ENCODE measurements around the gene PSMA7. TPM values are rescaled to one million over a fixed set of nuclear protein-coding genes. Genes with fewer than 3 reads are reported as not detected.

PSMA7 gene
- total and polyA plus RNA-seq, 4 donors: 109 to 342 (median 196) TPM

GRCh38 chr20:62087632-62088031, 55.6 kb downstream of the PSMA7 start:
- H3K27ac ChIP-seq (ENCODE audit: low read depth in 1 of 2, low read length in 2 of 2): no peak overlapping the region
- no peak overlapping the region for H3K9ac ChIP-seq (ENCODE audit: low read depth in 1 of 2, low read length in 2 of 2)
- peaks cover 0 to 5% (median 0%) of the 10 kb centered on the region in 4 donors for H3K9me3 ChIP-seq (ENCODE audit: control insufficient read depth in 4 of 4, low read length in 3 of 4)
- no peaks in the 10 kb centered on the region for H3K36me3 ChIP-seq (ENCODE audit: control insufficient read depth in 4 of 4, insufficient read depth in 3 of 4, low read depth in 1 of 4, low read length in 3 of 4)
- no peak overlapping the region for H3K4me3 ChIP-seq (ENCODE audit: low read depth in 1 of 3, low read length in 3 of 3)
- 94% methylated on average over 17 of the region's 17 CpGs for WGBS
- peaks cover 0 to 2% (median 0%) of the 10 kb centered on the region in 4 donors for H3K27me3 ChIP-seq (ENCODE audit: control insufficient read depth in 4 of 4, insufficient read depth in 4 of 4, low read length in 3 of 4)
- TF ChIP-seq, protein P1, sequence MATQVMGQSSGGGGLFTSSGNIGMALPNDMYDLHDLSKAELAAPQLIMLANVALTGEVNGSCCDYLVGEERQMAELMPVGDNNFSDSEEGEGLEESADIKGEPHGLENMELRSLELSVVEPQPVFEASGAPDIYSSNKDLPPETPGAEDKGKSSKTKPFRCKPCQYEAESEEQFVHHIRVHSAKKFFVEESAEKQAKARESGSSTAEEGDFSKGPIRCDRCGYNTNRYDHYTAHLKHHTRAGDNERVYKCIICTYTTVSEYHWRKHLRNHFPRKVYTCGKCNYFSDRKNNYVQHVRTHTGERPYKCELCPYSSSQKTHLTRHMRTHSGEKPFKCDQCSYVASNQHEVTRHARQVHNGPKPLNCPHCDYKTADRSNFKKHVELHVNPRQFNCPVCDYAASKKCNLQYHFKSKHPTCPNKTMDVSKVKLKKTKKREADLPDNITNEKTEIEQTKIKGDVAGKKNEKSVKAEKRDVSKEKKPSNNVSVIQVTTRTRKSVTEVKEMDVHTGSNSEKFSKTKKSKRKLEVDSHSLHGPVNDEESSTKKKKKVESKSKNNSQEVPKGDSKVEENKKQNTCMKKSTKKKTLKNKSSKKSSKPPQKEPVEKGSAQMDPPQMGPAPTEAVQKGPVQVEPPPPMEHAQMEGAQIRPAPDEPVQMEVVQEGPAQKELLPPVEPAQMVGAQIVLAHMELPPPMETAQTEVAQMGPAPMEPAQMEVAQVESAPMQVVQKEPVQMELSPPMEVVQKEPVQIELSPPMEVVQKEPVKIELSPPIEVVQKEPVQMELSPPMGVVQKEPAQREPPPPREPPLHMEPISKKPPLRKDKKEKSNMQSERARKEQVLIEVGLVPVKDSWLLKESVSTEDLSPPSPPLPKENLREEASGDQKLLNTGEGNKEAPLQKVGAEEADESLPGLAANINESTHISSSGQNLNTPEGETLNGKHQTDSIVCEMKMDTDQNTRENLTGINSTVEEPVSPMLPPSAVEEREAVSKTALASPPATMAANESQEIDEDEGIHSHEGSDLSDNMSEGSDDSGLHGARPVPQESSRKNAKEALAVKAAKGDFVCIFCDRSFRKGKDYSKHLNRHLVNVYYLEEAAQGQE (IDR thresholded peaks at IDR 0.05): no peak
- TF ChIP-seq HNF4A (conservative IDR thresholded peaks at IDR 0.05) (no peak), TAF1 (conservative IDR thresholded peaks at IDR 0.05) (no peak), MAX (IDR thresholded peaks at IDR 0.05) (no peak), HNF4G (IDR thresholded peaks at IDR 0.05) (no peak), JUND (IDR thresholded peaks at IDR 0.05) (no peak), GABPA (IDR thresholded peaks at IDR 0.05 in 1 of 2, conservative IDR thresholded peaks at IDR 0.05 in 1 of 2) (no peak), RAD21 (IDR thresholded peaks at IDR 0.05) (no peak), CTCF (IDR thresholded peaks at IDR 0.05; ENCODE audit: low read depth, low read length, missing input control) (no peak)
- TF ChIP-seq, protein P2, sequence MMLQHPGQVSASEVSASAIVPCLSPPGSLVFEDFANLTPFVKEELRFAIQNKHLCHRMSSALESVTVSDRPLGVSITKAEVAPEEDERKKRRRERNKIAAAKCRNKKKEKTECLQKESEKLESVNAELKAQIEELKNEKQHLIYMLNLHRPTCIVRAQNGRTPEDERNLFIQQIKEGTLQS (IDR thresholded peaks at IDR 0.05): no peak
- TF ChIP-seq, protein P3, sequence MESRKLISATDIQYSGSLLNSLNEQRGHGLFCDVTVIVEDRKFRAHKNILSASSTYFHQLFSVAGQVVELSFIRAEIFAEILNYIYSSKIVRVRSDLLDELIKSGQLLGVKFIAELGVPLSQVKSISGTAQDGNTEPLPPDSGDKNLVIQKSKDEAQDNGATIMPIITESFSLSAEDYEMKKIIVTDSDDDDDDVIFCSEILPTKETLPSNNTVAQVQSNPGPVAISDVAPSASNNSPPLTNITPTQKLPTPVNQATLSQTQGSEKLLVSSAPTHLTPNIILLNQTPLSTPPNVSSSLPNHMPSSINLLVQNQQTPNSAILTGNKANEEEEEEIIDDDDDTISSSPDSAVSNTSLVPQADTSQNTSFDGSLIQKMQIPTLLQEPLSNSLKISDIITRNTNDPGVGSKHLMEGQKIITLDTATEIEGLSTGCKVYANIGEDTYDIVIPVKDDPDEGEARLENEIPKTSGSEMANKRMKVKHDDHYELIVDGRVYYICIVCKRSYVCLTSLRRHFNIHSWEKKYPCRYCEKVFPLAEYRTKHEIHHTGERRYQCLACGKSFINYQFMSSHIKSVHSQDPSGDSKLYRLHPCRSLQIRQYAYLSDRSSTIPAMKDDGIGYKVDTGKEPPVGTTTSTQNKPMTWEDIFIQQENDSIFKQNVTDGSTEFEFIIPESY (IDR thresholded peaks at IDR 0.05): no peak
- no peaks in the 10 kb centered on the region for H3K4me1 ChIP-seq (ENCODE audit: control insufficient read depth in 4 of 4, insufficient read depth in 4 of 4, low read length in 3 of 4)
- DNase-seq (ENCODE audit: low spot score): no peak

DNA sequence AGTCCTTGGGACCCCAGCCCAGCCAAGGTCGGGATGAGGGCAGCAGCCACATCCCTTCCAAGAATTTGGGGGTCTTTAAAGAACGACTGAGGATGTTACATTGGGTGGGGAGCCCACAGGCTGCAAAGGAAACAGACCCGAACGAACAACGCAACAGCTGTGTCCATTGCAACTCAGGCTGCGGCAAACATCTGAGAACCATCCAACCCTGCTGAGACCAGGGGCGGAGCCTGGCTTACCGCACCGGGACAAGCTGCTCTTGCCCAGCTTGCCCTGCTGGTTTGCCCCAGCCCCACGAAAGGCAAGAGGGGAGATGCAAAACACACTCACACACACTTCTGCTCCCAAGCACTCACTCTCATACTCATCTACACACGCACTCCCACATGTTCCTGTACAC, 56.0 kb downstream of the PSMA7 start:
- H3K4me3 ChIP-seq (ENCODE audit: low read depth in 1 of 3, low read length in 3 of 3): no peak overlapping the region
- no peak overlapping the region for H3K27ac ChIP-seq (ENCODE audit: low read depth in 1 of 2, low read length in 2 of 2)
- H3K36me3 ChIP-seq (ENCODE audit: control insufficient read depth in 4 of 4, insufficient read depth in 3 of 4, low read depth in 1 of 4, low read length in 3 of 4): no peaks in the 10 kb centered on the region
- H3K4me1 ChIP-seq (ENCODE audit: control insufficient read depth in 4 of 4, insufficient read depth in 4 of 4, low read length in 3 of 4): no peaks in the 10 kb centered on the region
- peaks cover 0 to 2% (median 0%) of the 10 kb centered on the region in 4 donors for H3K27me3 ChIP-seq (ENCODE audit: control insufficient read depth in 4 of 4, insufficient read depth in 4 of 4, low read length in 3 of 4)
- DNase-seq (ENCODE audit: low spot score): no peak
- WGBS: 52% methylated on average over 11 of the region's 11 CpGs
- H3K9ac ChIP-seq (ENCODE audit: low read depth in 1 of 2, low read length in 2 of 2): no peak overlapping the region
- TF ChIP-seq SP1 (IDR thresholded peaks at IDR 0.05) (no peak), CTCF (IDR thresholded peaks at IDR 0.05; ENCODE audit: low read depth, low read length, missing input control) (no peak)
- peaks cover 0 to 5% (median 0%) of the 10 kb centered on the region in 4 donors for H3K9me3 ChIP-seq (ENCODE audit: control insufficient read depth in 4 of 4, low read length in 3 of 4)

Other genes with a start within 250 kb of the PSMA7 start
- 10 to 100 TPM in 1 of 2 donors, 1 to 10 TPM in 1; 7.3 to 11.8 TPM for gene TAF4, start 77.5 kb downstream of the PSMA7 start, total RNA-seq
- 1 to 10 TPM; 2.0 to 3.8 TPM for gene TAF4, start 77.5 kb downstream of the PSMA7 start, polyA plus RNA-seq
- gene LSM14B, start 20.9 kb downstream of the PSMA7 start, total RNA-seq: 10 to 100 TPM; 15.5 to 15.9 TPM
- 10 to 100 TPM in 1 of 2 donors, under 1 TPM in 1; 0.99 to 11.2 TPM for gene LSM14B, start 20.9 kb downstream of the PSMA7 start, polyA plus RNA-seq
- 10 to 100 TPM; 17.3 to 24.3 TPM for gene SS18L1, start 375 bp upstream of the PSMA7 start, total RNA-seq
- 10 to 100 TPM in 1 of 2 donors, 1 to 10 TPM in 1; 6.1 to 16.1 TPM for gene SS18L1, start 375 bp upstream of the PSMA7 start, polyA plus RNA-seq
- 10 to 100 TPM; 13.0 to 26.8 TPM for gene MTG2, start 39.6 kb upstream of the PSMA7 start, total RNA-seq
- 10 to 100 TPM; 22.0 to 28.0 TPM for gene MTG2, start 39.6 kb upstream of the PSMA7 start, polyA plus RNA-seq
- gene HRH3, start 76.9 kb upstream of the PSMA7 start, total RNA-seq: not detected
- gene HRH3, start 76.9 kb upstream of the PSMA7 start, polyA plus RNA-seq: not detected
- gene OSBPL2, start 95.1 kb upstream of the PSMA7 start, total RNA-seq: 10 to 100 TPM; 12.7 to 19.7 TPM
- 10 to 100 TPM in 1 of 2 donors, 1 to 10 TPM in 1; 9.9 to 11.9 TPM for gene OSBPL2, start 95.1 kb upstream of the PSMA7 start, polyA plus RNA-seq
- 10 to 100 TPM; 45.3 to 70.9 TPM for gene ADRM1, start 159.6 kb upstream of the PSMA7 start, total RNA-seq
- gene ADRM1, start 159.6 kb upstream of the PSMA7 start, polyA plus RNA-seq: 10 to 100 TPM; 83.8 to 91.0 TPM
- 10 to 100 TPM in 1 of 2 donors, 1 to 10 TPM in 1; 3.6 to 40.2 TPM for gene LAMA5, start 223.9 kb upstream of the PSMA7 start, total RNA-seq
- 10 to 100 TPM; 13.4 to 13.9 TPM for gene LAMA5, start 223.9 kb upstream of the PSMA7 start, polyA plus RNA-seq
- gene RPS21, start 243.7 kb upstream of the PSMA7 start, total RNA-seq: 100 to 1,000 TPM; 378 to 499 TPM
- gene RPS21, start 243.7 kb upstream of the PSMA7 start, polyA plus RNA-seq: 1,000 to 10,000 TPM in 1 of 2 donors, 100 to 1,000 TPM in 1; 278 to 1,588 TPM

Measured in liver (tissue), 9 donors.